IPS DF 19.7 (cell line): ENCODE results near the gene MYO10.
"Not testable (repeated sequence)": the region's sequence is repeated elsewhere in the genome, so short reads cannot be mapped to it uniquely, and the experiment has no call there.

Source experiments
- DNase-seq: peaks from one replicate; pipeline ENCODE4 v3.0.0-alpha.2; 2013; ENCODE audit warnings: low read depth, low spot score

MYO10 gene

DNA sequence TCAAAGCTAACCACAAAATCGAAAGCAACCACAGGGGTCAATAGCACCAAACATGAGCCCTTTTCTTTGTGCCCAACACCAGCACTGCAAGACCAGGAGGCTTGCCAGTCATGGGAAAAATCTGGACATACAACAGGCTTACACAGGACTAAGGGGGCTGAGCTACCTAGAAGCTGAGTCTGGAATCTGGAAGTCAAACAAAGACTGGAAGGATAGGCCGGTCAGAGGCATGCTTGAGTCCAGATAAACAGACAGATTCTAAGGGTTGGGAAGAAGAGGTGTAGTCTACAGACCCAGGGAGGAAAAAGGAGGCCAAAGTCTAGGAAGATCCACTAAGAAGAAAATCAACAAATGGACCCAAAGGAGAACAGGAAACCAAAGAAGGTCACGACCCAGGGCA lies 73.3 kb downstream of the MYO10 start:
- no peak for DNase-seq

DNA sequence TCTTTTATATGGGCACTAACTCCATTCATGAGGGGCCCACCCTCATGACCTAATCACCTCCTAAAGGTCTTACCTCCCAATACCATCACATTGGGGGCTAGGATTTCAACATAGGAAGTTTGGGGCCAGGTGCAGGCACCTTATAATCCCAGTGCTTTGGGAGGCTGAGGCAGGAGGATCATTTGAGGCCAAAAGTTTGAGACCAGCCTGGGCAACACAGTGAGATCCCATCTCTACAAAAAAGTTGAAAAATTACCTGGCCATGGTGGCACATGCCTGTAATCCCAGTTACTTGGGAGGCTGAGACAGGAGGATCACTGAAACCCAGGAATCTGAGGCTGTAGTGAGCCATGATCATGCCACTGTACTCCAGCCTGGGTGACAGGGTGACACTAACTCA lies 76.7 kb downstream of the MYO10 start:
- DNase-seq, result no peak

DNA sequence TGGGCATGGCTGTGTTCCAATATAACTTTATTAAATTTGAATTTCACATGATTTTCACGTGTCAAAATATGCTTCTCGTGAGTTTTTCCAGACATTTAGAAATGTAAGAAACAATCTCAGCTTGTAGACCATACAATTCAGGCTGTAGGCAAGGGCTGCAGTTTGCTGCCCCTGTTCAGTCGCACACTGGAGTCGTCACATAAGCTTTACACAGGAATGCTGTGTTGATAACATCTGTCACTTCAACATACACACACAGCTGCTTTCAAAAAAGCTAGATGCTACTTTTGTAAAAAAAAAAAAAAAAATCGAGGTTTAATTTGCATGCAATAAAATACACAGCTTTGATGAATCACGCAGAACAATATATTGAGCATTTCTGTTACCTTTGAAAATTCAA lies 77.9 kb downstream of the MYO10 start:
- DNase-seq, result no peak

DNA sequence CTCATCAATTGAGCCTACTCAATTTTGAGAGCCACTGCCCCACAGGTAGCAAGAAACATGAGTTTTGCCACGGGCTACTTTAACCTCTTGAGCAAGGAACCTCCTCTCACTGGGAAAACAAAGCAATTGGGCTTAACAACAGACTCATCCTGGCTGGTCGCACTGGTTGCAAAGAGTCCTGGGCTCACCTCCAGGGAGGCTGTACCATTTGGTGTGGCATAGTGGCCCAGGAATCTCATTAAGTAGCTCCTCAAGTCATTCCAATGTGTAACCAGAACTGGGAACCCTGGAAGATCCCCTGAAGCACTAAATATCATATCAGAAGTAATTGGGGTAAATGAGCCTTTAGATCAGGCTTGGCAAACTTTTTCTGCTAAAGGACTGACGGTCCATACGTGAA lies 78.5 kb downstream of the MYO10 start:
- DNase-seq, result no peak

DNA sequence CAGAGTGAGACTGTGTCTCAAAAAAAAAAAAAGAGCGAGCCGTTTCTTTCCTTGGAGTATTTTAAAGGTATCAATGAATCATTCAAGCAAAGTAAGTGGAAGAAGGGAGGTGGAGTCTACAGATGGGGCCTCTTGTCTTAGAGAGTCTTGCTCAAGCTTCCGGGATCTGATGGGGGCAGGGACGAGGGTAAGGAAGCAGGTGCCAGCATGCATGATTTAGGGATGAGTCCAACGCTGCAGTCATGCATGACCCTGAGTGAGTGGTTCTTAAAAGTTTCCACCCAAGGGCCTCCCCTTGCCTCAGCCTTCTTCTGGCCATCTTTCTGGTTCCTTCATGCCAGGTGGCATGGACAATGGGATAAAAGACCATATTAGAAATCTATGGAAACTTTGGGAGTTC lies 79.6 kb downstream of the MYO10 start:
- DNase-seq, result no peak

DNA sequence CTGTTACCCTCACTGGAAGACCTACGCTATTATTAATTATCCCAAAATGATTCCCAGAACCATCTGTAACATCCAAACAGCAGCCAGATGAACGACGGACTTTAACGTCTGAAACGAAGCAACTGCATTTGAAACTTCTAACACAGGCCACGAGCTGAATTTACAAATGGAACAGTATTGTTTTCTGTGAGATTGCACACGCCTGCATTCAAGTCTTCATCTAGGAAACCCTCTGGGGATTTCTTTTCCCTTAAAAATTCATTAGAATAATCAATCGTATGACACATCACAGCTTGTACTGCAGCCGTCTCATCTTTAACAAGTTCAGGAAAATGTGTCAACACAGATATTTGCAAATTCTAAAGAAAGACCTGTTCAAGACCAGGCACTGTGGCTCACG lies 80.2 kb downstream of the MYO10 start:
- no peak for DNase-seq

DNA sequence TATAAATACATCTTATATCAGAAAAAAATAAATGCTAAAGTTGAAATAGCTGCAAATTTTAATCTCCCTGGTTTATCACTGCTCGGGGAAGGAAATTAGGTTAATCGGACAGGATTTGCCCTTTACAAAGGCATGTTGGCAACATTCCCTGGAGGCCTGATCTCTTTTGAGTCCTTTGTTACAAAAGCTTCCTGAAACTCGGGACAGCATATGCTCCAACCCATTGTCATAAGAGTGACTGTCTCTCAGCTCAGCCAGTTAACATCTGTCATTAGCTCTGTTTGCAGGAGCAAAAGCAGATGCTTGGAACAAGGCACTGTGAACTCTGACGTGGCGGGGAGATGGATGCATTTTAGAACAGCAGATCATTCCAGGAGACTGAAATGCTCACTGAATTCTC lies 80.6 kb downstream of the MYO10 start:
- DNase-seq, result no peak

DNA sequence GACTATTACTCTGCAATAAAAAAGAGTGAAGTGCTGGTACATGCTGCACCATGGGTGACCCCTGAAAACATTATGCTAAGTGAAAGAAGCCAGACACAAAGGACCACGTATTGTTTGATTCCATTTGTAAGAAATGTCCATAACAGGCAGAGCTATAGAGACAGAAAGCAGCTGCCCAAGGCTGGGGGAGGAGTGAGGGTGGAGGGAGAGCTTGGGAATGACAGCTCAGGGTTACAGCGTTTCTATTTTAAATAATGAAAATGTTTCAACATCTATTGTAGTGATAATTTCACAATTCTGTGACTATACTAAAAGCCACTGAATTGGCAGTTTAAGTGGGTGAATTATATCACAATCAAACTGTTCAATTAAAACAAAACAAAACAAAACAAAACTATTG lies 81.7 kb downstream of the MYO10 start:
- DNase-seq, result no peak

DNA sequence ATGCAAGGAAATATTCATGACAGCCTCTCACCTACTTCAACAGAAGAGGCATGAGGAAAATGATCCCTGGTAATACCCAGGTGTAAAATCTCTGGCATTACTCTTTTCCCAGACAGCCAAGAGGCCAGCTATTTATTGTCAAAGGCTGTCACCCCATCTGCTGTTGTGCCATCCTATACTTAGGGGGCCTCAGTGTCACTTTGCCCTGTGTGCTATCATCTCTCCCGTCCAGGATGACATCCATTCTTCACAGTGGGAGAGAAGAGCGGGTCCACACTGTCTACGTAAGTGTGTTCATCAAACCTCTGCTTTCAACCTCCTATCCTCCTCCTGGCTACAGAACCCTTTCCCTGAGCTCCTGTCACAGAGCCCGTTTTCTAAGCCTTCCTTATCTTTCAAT lies 82.6 kb downstream of the MYO10 start:
- no peak for DNase-seq

DNA sequence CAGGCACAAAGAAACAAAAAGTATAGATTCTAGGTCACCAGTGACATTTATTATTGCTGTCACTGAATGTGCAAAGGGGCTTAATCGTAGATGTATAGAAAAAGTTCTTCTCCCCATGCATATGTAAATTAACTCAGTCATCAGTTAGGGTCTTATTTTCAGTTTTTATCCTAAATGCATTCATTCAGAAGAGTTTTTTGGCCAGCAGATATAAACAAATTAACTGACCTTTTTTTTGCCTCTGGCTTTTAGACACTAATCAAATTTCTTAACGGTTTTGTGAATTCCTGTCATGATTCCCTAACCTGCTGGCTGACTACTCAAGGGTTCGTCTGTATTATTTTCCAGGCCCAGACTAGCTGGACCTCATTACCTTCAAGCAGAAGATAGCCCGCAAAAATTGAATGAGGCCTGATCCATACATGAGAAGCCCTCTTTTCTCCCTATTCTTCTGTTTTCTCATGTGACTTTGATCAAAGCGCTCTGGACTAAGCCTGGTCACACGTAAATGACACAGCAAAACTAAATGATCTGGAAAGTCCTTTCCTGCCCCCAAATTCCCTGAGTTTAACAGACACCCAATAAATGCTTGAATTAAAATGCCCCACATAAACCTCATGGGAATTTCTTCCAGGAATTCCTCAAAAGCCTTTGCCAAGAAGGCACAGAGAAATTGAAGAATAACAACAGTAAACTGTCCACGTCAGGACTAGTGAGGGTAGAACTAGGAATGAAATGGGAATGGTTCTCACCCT lies 83.7 kb downstream of the MYO10 start:
- no peak for DNase-seq

DNA sequence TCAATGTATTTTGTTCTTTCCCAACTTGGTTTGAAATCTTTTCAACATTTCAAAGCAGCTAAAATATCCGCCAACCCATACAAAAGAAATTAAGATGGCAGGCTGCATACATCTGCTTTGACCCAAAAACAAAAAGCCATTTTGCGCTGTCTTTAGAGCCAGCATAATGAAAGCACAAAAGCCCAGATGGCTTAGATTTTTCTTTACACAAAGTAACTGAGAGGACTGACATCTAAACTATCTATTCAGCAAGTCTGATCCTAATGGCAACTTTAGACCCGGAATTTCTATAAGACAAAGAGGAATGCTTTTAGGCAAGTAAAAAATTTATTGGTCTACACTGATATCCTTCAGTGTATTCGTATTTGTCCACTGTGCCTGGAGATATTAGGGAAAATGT lies 86.3 kb downstream of the MYO10 start:
- no peak for DNase-seq

DNA sequence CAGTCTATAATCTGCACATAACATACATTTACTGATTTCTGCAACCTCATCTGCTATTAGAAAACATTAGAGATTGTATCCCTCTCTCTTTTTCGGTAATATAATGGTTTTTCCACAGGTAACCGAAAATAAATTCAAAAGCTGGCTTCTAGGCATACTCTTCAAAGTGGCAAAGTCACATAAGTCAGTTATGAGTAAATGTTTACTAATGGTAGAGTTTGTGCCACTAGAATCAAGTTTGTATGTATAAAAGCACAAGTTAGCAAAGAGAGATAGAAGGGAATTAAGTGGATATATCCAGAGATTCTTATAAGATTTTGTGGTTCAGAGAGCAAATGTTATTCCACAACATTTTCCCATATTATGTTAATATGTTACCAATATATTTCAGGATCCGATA lies 86.9 kb downstream of the MYO10 start:
- DNase-seq, result no peak

DNA sequence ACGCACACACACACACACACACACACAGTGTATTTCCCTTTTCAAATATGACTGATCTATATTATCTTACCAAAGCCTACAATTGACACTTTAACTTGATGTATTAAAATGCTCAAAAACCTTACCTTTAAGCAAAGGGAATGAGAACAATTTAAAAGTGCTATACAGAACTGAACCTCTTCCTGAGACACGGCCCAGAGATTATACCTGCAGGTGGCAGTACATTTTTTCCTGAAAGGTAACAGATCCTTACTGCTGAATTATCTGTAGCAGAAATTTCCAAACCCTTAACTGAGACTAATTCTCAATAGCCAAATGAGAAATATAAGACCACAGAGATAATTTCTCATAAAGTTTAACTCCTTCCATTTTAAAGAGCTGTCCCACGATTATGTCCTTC lies 91.1 kb downstream of the MYO10 start:
- DNase-seq, result no peak

DNA sequence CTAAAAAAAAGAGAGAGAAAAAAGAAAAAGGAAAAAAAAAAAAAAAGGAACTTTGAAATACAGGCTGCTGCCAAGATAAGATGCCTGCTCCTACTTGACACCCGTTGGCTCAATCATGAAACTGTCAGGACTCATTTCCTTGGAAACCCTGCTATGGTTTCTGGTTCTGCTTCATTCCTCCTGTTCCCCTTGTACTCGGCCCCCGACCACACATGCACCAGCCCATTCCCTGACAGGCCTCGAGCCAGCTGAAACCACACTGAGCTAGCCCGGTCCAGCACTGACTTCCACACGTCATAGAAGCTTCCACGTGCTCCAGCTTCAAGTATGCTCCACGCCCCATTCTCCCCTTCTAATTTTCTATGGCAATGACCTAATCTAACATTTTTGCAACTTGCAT lies 93.2 kb downstream of the MYO10 start:
- DNase-seq, result no peak

DNA sequence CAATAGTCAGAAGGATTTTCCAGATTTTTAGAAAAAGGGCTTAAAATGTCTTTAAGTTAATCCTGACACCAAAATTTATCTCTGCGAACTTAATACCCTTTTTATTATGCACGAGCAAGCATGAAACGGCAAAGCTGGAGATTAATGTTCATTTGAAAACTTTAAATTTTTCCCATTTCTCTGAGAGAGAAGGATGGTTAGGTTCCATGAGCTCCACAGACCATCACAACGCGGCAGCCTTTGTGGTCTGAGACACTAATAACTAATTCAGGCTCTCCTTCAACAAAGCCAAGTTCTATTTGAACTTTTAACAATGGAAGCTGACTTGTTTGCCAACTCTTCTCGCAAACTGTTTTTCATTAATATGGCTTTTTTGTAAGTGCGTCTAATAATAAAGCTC lies 94.7 kb downstream of the MYO10 start:
- DNase-seq, result no peak

DNA sequence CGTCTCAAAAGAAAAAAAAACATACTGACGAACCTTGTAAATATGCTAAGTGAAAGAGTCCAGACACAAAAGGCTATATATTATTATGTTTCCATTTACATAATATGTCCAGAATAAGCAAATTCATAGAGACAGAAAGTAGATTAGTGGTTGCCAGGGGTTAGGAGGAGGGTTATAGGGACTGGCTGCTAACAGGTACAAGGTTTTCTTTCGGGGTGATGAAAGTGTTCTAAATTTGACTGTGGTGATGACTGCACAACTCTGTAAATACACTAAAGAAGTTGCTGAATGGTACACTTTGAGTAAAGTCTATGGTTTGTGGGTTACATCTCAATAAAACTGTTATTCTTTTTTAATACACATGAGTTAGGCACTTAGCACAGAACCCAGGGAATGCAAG lies 98.8 kb downstream of the MYO10 start:
- DNase-seq, result no peak

DNA sequence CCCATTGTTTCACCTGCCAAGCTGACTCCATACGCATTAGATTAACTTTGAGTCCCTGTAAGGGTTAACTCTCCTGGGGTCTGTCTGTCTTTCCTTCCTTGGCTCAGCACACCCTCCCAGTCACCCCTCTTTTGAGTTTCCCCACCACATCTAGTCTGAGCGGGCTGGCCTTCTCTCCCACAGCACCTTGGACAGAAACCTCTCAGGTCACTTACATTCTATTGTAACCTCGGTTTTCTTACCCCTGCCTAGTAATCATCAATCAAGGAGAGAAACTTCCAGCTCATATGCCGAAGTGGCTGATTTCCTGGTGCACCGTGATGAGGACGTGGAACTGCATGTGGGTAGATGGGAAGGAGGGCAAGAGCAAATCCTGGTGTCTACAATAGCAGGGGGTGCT lies 102.1 kb downstream of the MYO10 start:
- DNase-seq, result no peak

DNA sequence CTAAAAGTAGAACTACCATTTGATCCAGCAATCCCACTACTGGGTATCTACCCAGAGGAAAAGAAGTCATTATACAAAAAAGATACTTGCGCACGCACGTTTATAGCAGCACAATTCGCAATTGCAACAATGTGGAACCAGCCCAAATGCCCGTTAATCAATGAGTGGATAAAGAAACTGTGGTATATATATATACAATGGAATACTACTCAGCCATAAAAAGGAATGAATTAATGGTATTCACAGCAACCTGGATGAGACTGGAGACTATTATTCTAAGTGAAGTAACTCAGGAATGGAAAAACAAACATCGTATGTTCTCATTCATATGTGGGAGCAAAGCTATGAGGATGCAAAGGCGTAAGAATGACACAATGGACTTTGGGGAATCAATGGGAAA lies 104.8 kb downstream of the MYO10 start:
- not testable (repeated sequence) for DNase-seq

DNA sequence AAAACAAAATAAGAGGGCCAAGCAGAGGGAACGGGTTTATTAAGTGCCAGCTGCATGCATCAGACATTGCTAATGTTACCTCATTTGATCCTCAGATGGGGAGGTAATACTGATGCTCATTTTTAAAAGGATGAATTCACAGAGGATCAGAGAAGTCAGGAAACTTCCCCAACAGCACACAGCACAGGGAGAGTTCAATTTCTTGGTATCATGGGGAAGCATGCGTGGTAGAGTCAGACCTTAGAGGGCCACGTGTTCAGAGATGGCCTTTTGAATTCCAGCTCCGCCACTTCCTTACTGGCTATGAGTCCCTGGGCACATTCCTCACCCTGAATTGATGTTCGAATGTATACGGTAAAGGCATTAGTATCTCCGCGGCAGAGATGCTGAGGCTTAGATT lies 108.3 kb downstream of the MYO10 start:
- no peak for DNase-seq

DNA sequence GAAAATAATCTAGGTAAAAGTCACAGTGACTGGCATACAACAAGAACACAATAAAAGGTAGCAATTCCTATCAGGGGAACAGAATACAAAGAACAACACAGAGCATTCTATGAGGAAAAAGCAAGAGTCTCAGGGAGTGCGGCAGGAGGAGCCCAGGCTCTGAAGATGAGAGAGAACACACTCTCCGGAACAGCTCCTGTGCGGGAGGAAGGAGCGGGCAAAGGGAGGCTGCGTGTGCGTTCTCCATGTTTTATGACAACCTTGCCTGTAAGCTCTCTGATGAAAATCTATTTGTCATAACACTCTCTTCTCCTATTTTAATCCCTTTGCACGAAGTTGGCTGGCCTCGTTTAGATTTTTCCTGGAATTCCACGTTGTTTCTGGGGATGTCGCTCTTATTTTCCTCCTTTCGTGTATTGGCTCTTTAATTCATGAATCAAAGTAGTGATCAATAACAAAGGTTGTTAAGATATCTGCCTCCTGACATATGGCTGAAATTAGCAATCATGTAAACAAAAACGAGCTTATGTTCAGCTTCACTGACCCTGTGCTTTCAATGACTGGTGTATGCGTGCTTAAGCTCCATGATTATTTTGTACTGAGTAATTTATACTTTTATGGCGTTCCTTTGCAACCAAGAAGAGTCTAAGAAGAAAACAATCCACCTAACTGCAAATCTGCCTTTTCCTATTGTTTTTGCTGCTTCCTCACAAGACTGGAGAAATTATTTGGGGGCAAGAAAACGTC lies 109.5 kb downstream of the MYO10 start:
- no peak for DNase-seq

DNA sequence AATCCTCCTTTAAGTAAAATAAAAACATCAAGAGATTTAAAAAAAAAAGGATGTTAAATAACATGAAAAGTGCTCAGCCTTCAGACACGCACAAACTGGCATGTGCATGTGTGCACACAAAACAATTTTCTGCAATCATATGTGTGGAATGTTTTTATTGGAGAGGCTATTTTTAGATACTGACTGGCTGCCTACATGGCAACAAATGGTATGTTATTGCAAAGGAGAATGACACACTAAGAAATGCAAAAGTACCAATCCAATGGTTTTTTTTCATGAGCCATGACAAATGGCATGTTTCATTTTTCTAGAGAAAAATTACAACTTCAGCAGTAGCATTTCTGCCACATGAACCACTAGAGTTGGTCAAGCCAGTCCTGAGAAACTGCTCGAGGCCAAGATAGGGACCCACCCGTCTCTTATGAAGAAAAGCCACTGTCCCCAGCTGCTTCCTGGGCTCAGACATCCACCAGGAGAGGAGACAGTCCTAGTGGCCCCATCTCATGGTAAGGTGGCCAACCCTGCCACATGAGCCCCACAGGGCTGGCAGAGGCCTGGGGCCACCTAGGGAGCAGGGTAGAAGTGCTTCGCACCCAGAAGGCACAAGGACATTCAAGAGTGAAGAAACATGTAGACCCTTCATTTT lies 116.4 kb downstream of the MYO10 start:
- DNase-seq, result no peak

DNA sequence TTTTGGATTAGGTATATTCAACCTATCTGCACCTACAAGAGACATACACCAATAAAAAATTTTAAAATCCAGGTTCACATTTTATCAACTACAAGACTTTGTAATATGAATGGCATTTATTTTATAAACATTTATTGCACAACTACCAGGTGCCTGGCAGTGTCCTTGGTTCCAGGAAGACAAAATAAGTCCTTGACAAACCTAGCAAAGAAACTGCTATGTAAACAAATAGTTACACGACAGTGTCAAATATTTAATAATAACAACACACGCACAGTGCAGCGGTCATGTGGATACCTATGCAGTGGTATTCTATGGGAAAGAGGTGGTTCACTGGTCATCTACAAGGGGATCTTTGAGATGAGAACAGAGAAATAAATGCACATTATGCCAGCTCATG lies 120.7 kb downstream of the MYO10 start:
- no peak for DNase-seq

DNA sequence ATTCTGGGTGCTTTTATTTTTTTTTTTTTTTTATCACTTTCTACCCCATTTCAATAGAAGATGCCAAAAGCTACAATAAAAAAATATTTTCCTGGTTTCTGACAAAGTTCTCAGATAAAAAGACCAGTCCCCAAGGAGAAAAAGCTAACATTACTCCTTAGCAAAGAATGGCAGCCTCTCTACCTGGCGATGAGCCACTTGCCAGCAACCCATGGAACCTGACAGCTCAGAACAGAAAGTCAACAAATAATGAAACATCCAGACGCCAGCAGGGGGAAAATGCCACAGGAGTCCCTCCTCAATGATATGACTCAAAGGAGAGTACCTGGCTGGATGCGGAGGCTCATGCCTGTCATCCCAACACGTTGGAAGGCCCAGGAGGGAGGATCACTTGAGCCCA lies 123.2 kb downstream of the MYO10 start:
- no peak for DNase-seq
